IMR-90 (cell line): ENCODE results near the gene RNF38.

Experiments used
- BHLHE40 ChIP-seq: fragments of 150-350 bp; IDR thresholded peaks from 2 replicates; pipeline ENCODE4 v1.6.1; 2016; ENCODE audit warnings: mild to moderate bottlenecking, low read depth, low read length
- CEBPB ChIP-seq: IDR thresholded peaks from 2 replicates; pipeline ENCODE4 v1.6.1; 2012; ENCODE audit warnings: low read depth, low read length, improper control_type of control experiment
- CHD1 ChIP-seq: IDR thresholded peaks from 2 replicates; pipeline ENCODE4 v1.6.1; 2012; ENCODE audit warnings: low read depth, low read length, improper control_type of control experiment
- CTCF ChIP-seq: conservative IDR thresholded peaks from 2 replicates; pipeline ENCODE4 v1.5.1; 2012; ENCODE audit warnings: mild to moderate bottlenecking, low read depth, low read length, improper control_type of control experiment
- MAFK ChIP-seq: IDR thresholded peaks from 2 replicates; pipeline ENCODE4 v1.6.1; 2012; ENCODE audit warnings: low read depth, low read length, improper control_type of control experiment
- MAZ ChIP-seq: IDR thresholded peaks from 2 replicates; pipeline ENCODE4 v1.6.1; 2012; ENCODE audit warnings: low read depth, mild to moderate bottlenecking, low read length, improper control_type of control experiment, moderate library complexity, borderline replicate concordance
- MXI1 ChIP-seq: IDR thresholded peaks from 2 replicates; pipeline ENCODE4 v1.6.1; 2012; ENCODE audit warnings: low read depth, mild to moderate bottlenecking, low read length, moderate library complexity, borderline replicate concordance
- NFE2L2 ChIP-seq: fragments of 150-350 bp; IDR thresholded peaks from 2 replicates; pipeline ENCODE4 v1.6.1; 2016; ENCODE audit warnings: low read depth, mild to moderate bottlenecking, low read length
- POLR2A ChIP-seq: IDR thresholded peaks from 2 replicates; pipeline ENCODE4 v1.6.1; 2012; ENCODE audit warnings: mild to moderate bottlenecking, low read depth, low read length
- RAD21 ChIP-seq: IDR thresholded peaks from 2 replicates; pipeline ENCODE4 v1.6.1; 2012; ENCODE audit warnings: low read length, improper control_type of control experiment
- RCOR1 ChIP-seq: IDR thresholded peaks from 2 replicates; pipeline ENCODE4 v1.6.1; 2012; ENCODE audit warnings: mild to moderate bottlenecking, low read length, improper control_type of control experiment; ENCODE audit not compliant: insufficient replicate concordance
- RFX5 ChIP-seq: IDR thresholded peaks from 2 replicates; pipeline ENCODE4 v1.8.0; 2012; ENCODE audit warnings: low read depth, mild to moderate bottlenecking, low read length, moderate library complexity
- SMC3 ChIP-seq: fragments of 150-350 bp; IDR thresholded peaks from 2 replicates; pipeline ENCODE4 v1.6.1; 2016; ENCODE audit warnings: low read depth, mild to moderate bottlenecking, antibody characterized with exemption, low read length, moderate library complexity
- USF2 ChIP-seq: fragments of 150-350 bp; IDR thresholded peaks from 2 replicates; pipeline ENCODE4 v1.6.1; 2017; ENCODE audit warnings: mild to moderate bottlenecking, antibody characterized with exemption, low read length, low read depth

GRCh38 chr9:36382484-36382883 is 17.6 kb downstream of the RNF38 start:
- TF ChIP-seq CTCF (no peak), POLR2A (no peak), USF2 (no peak), NFE2L2 (no peak), CHD1 (no peak), MXI1 (no peak), RAD21 (no peak), RFX5 (no peak), CEBPB (no peak), MAFK (no peak), BHLHE40 (no peak), MAZ (no peak), SMC3 (no peak), RCOR1 (no peak)
